ENCODE measurements around the gene APOE.

DNA sequence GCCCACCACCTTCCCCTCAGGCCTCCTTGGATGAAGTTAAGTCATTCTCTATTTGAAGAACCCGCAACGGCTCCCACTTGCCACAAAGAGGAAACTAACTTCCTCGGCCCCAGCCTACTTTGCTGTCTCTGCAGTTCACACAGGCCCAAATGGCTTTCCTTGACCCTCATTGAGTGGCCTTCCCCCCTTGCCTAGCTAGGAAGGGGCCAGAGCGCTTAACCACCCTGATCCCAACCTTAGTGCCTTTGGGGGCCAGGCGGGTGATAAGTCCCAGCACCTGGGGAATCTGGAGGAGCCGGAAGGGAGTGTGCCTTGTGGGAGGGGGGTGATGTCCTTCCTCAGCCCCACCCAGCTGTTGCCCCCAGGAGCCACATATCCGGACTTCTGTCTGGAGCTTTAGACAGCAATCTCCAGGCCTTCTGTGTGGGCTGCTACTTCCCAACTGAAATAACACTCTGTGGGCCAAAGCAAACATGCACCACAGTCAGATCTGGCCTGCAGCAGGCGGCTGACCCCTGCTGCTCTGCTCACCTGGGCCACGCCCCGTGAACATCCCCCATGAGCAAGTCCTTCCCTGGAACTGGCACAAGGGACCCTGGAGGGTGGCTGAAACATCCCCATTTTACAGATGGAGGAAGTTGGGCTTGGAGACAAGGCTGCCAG is 49.0 kb upstream of the APOE start:
- TF ChIP-seq CTCF (IDR thresholded peaks at IDR 0.05; ENCODE audit: extremely low read depth in 1 of 2, insufficient read depth in 1 of 2, low read depth in 1 of 2, low read length in 2 of 2) (no peak), POLR2AphosphoS5 (IDR thresholded peaks at IDR 0.05; ENCODE audit: insufficient read depth, low read depth, low read length) (peak; percentile 81), EZH2 (IDR thresholded peaks at IDR 0.05; ENCODE audit: borderline replicate concordance, low read depth, low read length, severe bottlenecking) (no peak), JUN (IDR thresholded peaks at IDR 0.05; ENCODE audit: borderline replicate concordance, insufficient read depth, insufficient read length, low read depth) (no peak), MAX (IDR thresholded peaks at IDR 0.05; ENCODE audit: insufficient read depth, insufficient read length) (no peak), POLR2A (IDR thresholded peaks at IDR 0.05; ENCODE audit: low read depth, low read length) (no peak), GATA2 (IDR thresholded peaks at IDR 0.05; ENCODE audit: insufficient read depth, insufficient read length, low read depth, low read length) (peak; percentile 47)

All from endothelial cell of umbilical vein (primary cell).